ENCODE measurements around the gene CCDC126. TPM values are rescaled to one million over a fixed set of nuclear protein-coding genes. Genes with fewer than 3 reads are reported as not detected.

Gene CCDC126
- total and polyA plus RNA-seq, 2 experiments from 2014 or later, result 5.7 to 6.6 TPM

DNA sequence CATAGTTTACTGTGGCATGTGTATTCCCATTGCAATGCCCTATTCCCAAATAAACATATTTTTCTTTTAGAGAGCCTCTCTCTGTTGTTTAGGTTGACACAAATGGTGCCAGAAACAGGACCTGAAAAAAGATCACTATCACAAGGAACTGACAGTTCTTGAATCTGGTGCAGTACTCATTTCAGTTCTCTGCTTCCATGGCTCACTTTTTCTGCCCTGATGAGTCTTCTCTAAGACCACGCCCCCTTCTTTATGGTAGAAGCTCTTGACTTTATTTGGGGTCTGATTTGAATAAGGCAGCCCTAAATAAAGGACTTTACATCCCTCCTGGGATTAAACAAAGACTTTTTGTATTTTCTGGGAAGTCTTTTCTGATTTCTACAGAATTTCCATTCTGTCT is 3.5 kb upstream of the CCDC126 start:
- TF ChIP-seq, protein P1, sequence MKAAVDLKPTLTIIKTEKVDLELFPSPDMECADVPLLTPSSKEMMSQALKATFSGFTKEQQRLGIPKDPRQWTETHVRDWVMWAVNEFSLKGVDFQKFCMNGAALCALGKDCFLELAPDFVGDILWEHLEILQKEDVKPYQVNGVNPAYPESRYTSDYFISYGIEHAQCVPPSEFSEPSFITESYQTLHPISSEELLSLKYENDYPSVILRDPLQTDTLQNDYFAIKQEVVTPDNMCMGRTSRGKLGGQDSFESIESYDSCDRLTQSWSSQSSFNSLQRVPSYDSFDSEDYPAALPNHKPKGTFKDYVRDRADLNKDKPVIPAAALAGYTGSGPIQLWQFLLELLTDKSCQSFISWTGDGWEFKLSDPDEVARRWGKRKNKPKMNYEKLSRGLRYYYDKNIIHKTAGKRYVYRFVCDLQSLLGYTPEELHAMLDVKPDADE (IDR thresholded peaks at IDR 0.05), result no peak
- no peak for TF ChIP-seq CREB1 (CRISPR knock-in tag; IDR thresholded peaks at IDR 0.05; ENCODE audit: low read depth)
- TF ChIP-seq, protein P2, sequence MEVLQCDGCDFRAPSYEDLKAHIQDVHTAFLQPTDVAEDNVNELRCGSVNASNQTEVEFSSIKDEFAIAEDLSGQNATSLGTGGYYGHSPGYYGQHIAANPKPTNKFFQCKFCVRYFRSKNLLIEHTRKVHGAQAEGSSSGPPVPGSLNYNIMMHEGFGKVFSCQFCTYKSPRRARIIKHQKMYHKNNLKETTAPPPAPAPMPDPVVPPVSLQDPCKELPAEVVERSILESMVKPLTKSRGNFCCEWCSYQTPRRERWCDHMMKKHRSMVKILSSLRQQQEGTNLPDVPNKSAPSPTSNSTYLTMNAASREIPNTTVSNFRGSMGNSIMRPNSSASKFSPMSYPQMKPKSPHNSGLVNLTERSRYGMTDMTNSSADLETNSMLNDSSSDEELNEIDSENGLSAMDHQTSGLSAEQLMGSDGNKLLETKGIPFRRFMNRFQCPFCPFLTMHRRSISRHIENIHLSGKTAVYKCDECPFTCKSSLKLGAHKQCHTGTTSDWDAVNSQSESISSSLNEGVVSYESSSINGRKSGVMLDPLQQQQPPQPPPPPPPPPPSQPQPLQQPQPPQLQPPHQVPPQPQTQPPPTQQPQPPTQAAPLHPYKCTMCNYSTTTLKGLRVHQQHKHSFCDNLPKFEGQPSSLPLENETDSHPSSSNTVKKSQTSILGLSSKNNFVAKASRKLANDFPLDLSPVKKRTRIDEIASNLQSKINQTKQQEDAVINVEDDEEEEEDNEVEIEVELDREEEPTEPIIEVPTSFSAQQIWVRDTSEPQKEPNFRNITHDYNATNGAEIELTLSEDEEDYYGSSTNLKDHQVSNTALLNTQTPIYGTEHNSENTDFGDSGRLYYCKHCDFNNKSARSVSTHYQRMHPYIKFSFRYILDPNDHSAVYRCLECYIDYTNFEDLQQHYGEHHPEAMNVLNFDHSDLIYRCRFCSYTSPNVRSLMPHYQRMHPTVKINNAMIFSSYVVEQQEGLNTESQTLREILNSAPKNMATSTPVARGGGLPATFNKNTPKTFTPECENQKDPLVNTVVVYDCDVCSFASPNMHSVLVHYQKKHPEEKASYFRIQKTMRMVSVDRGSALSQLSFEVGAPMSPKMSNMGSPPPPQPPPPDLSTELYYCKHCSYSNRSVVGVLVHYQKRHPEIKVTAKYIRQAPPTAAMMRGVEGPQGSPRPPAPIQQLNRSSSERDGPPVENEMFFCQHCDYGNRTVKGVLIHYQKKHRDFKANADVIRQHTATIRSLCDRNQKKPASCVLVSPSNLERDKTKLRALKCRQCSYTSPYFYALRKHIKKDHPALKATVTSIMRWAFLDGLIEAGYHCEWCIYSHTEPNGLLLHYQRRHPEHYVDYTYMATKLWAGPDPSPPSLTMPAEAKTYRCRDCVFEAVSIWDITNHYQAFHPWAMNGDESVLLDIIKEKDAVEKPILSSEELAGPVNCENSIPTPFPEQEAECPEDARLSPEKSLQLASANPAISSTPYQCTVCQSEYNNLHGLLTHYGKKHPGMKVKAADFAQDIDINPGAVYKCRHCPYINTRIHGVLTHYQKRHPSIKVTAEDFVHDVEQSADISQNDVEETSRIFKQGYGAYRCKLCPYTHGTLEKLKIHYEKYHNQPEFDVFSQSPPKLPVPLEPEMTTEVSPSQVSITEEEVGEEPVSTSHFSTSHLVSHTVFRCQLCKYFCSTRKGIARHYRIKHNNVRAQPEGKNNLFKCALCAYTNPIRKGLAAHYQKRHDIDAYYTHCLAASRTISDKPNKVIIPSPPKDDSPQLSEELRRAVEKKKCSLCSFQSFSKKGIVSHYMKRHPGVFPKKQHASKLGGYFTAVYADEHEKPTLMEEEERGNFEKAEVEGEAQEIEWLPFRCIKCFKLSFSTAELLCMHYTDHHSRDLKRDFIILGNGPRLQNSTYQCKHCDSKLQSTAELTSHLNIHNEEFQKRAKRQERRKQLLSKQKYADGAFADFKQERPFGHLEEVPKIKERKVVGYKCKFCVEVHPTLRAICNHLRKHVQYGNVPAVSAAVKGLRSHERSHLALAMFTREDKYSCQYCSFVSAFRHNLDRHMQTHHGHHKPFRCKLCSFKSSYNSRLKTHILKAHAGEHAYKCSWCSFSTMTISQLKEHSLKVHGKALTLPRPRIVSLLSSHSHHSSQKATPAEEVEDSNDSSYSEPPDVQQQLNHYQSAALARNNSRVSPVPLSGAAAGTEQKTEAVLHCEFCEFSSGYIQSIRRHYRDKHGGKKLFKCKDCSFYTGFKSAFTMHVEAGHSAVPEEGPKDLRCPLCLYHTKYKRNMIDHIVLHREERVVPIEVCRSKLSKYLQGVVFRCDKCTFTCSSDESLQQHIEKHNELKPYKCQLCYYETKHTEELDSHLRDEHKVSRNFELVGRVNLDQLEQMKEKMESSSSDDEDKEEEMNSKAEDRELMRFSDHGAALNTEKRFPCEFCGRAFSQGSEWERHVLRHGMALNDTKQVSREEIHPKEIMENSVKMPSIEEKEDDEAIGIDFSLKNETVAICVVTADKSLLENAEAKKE (CRISPR knock-in tag; IDR thresholded peaks at IDR 0.05), result no peak
- TF ChIP-seq EZH2phosphoT487 (IDR thresholded peaks at IDR 0.05; ENCODE audit: unreplicated experiment), result no peak
- TF ChIP-seq ZNF114 (CRISPR knock-in tag; IDR thresholded peaks at IDR 0.05), result no peak
- TF ChIP-seq POLR2AphosphoS5 (IDR thresholded peaks at IDR 0.05; ENCODE audit: low read depth), result no peak
- no peak for TF ChIP-seq JUNB (IDR thresholded peaks at IDR 0.05; ENCODE audit: unreplicated experiment)
- TF ChIP-seq STAT1 (IDR thresholded peaks at IDR 0.05; ENCODE audit: unreplicated experiment), result no peak
- TF ChIP-seq EZH2 (IDR thresholded peaks at IDR 0.05; ENCODE audit: low read depth, unreplicated experiment), result no peak
- no peak for TF ChIP-seq ZNF331 (CRISPR knock-in tag; IDR thresholded peaks at IDR 0.05; ENCODE audit: low read depth)
- TF ChIP-seq, protein P3, sequence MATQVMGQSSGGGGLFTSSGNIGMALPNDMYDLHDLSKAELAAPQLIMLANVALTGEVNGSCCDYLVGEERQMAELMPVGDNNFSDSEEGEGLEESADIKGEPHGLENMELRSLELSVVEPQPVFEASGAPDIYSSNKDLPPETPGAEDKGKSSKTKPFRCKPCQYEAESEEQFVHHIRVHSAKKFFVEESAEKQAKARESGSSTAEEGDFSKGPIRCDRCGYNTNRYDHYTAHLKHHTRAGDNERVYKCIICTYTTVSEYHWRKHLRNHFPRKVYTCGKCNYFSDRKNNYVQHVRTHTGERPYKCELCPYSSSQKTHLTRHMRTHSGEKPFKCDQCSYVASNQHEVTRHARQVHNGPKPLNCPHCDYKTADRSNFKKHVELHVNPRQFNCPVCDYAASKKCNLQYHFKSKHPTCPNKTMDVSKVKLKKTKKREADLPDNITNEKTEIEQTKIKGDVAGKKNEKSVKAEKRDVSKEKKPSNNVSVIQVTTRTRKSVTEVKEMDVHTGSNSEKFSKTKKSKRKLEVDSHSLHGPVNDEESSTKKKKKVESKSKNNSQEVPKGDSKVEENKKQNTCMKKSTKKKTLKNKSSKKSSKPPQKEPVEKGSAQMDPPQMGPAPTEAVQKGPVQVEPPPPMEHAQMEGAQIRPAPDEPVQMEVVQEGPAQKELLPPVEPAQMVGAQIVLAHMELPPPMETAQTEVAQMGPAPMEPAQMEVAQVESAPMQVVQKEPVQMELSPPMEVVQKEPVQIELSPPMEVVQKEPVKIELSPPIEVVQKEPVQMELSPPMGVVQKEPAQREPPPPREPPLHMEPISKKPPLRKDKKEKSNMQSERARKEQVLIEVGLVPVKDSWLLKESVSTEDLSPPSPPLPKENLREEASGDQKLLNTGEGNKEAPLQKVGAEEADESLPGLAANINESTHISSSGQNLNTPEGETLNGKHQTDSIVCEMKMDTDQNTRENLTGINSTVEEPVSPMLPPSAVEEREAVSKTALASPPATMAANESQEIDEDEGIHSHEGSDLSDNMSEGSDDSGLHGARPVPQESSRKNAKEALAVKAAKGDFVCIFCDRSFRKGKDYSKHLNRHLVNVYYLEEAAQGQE (IDR thresholded peaks at IDR 0.05; ENCODE audit: unreplicated experiment), result no peak
- TF ChIP-seq, protein P4, sequence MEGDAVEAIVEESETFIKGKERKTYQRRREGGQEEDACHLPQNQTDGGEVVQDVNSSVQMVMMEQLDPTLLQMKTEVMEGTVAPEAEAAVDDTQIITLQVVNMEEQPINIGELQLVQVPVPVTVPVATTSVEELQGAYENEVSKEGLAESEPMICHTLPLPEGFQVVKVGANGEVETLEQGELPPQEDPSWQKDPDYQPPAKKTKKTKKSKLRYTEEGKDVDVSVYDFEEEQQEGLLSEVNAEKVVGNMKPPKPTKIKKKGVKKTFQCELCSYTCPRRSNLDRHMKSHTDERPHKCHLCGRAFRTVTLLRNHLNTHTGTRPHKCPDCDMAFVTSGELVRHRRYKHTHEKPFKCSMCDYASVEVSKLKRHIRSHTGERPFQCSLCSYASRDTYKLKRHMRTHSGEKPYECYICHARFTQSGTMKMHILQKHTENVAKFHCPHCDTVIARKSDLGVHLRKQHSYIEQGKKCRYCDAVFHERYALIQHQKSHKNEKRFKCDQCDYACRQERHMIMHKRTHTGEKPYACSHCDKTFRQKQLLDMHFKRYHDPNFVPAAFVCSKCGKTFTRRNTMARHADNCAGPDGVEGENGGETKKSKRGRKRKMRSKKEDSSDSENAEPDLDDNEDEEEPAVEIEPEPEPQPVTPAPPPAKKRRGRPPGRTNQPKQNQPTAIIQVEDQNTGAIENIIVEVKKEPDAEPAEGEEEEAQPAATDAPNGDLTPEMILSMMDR (conservative IDR thresholded peaks at IDR 0.05; ENCODE audit: low read depth in 2 of 2), result no peak
- no peak for TF ChIP-seq NANOG (IDR thresholded peaks at IDR 0.05; ENCODE audit: borderline replicate concordance)
- ATAC-seq, result no peak
- DNase-seq (ENCODE audit: low spot score), result no peak
- H3K79me2 ChIP-seq (replicated peaks; ENCODE audit: insufficient read depth), result no peaks in the 10 kb centered on the region
- H3F3A ChIP-seq (replicated peaks; ENCODE audit: low read depth), result peaks cover 5% of the 10 kb centered on the region
- H3K27ac ChIP-seq (ENCODE audit: low read depth), result no peak overlapping the region
- H3K4me3 Mint-ChIP-seq, result no peak overlapping the region
- no peak overlapping the region for H3K27ac Mint-ChIP-seq
- H2AFZ ChIP-seq, result no peak overlapping the region; the same call in 1 of the 2 replicates
- no peak overlapping the region for H3K4me3 ChIP-seq
- H3K27me3 ChIP-seq (ENCODE audit: insufficient read depth), result peaks cover 17% of the 10 kb centered on the region
- peaks cover 9% of the 10 kb centered on the region for H3K4me1 Mint-ChIP-seq
- H3K36me3 Mint-ChIP-seq (ENCODE audit: low read depth), result peaks cover 4% of the 10 kb centered on the region; the same call in 2 of the 3 replicates
- H4K20me1 ChIP-seq (replicated peaks; ENCODE audit: insufficient read depth), result no peaks in the 10 kb centered on the region
- H3K9me3 Mint-ChIP-seq, result peaks cover 5% of the 10 kb centered on the region; the same call in 2 of the 3 replicates
- no peaks in the 10 kb centered on the region for H3K36me3 ChIP-seq (ENCODE audit: insufficient read depth)
- H3K27me3 Mint-ChIP-seq (ENCODE audit: insufficient read depth, low read depth, poor library complexity), result peaks cover 10% of the 10 kb centered on the region
- H3K4me2 ChIP-seq, result no peak overlapping the region
- H3K9me2 ChIP-seq (ENCODE audit: insufficient read depth), result no peaks in the 10 kb centered on the region
- peaks cover 3% of the 10 kb centered on the region; the same call in 1 of the 2 replicates for H3K4me1 ChIP-seq (ENCODE audit: insufficient read depth)
